HEK293 (cell line): ENCODE measurements around the gene FKBP5.
"Not testable (repeated sequence)": the region's sequence is repeated elsewhere in the genome, so short reads cannot be mapped to it uniquely, and the experiment has no call there.

ENCODE experiments used
- CTCF ChIA-PET: fragments of 350-600 bp; formaldehyde crosslinking; extraction: SDS; loops from one replicate; lab custom pipeline; 2021; ENCODE audit warnings: antibody characterized with exemption; lab: Yijun Ruan, JAX
- POLR2A ChIA-PET: fragments of 300-600 bp; formaldehyde crosslinking; extraction: SDS; loops from one replicate; lab custom pipeline; 2020; ENCODE audit warnings: antibody characterized with exemption, inconsistent platforms; lab: Yijun Ruan, JAX
- H3K27ac ChIP-seq: fragments of 200-500 bp; sonication (Bioruptor generic); 2 replicates; pipeline ENCODE4 v1.5.1; 2014; ENCODE audit warnings: low read depth, low read length, control low read depth, inconsistent platforms; ENCODE audit errors: extremely low read depth
- H3K36me3 ChIP-seq, 2 experiments: fragments of 200-500 bp in 1 of 2; sonication (Bioruptor generic) in 1 of 2; 1 replicate in 1 of 2; 2 replicates in 1 of 2; pipeline ENCODE4 v1.5.1; 2014 to 2017; ENCODE audit warnings: inconsistent platforms in 2 of 2, low read length in 2 of 2; ENCODE audit not compliant: control insufficient read depth in 2 of 2, insufficient read depth in 1 of 2
- H3K4me1 ChIP-seq: fragments of 200-500 bp; sonication (Bioruptor generic); 2 replicates; pipeline ENCODE4 v1.5.1; 2014; ENCODE audit warnings: mild to moderate bottlenecking, low read length, inconsistent platforms; ENCODE audit not compliant: control insufficient read depth, insufficient read depth
- H3K4me3 ChIP-seq: 2 replicates; pipeline ENCODE4 v1.5.1; 2011; ENCODE audit warnings: low read depth, mild to moderate bottlenecking, control low read depth, low read length, moderate library complexity
- H3K9me3 ChIP-seq: fragments of 200-500 bp; sonication (Bioruptor generic); 2 replicates; pipeline ENCODE4 v1.5.1; 2014; ENCODE audit warnings: low read depth, low read length, inconsistent platforms; ENCODE audit not compliant: control insufficient read depth, insufficient read depth
- KLF10 ChIP-seq: fragments of 450-650 bp; IDR thresholded peaks from 2 replicates; pipeline ENCODE4 v1.5.1; 2018; ENCODE audit warnings: missing biosample characterization, mild to moderate bottlenecking, missing genetic modification characterization
- MYNN ChIP-seq: fragments of 450-650 bp; formaldehyde crosslinking; IDR thresholded peaks from 2 replicates; pipeline ENCODE4 v1.5.1; 2016; ENCODE audit warnings: missing biosample characterization, missing genetic modification characterization, borderline replicate concordance
- OSR2 ChIP-seq: fragments of 450-650 bp; formaldehyde crosslinking; IDR thresholded peaks from 2 replicates; pipeline ENCODE4 v1.5.1; 2016; ENCODE audit warnings: missing biosample characterization, missing genetic modification characterization
- OVOL3 ChIP-seq: fragments of 450-650 bp; formaldehyde crosslinking; IDR thresholded peaks from 2 replicates; pipeline ENCODE4 v1.5.1; 2016; ENCODE audit warnings: missing biosample characterization, missing genetic modification characterization
- TCF7L2 ChIP-seq: IDR thresholded peaks from 2 replicates; pipeline ENCODE4 v1.6.1; 2011; ENCODE audit warnings: low read depth, mild to moderate bottlenecking, inconsistent platforms, low read length, moderate library complexity, borderline replicate concordance
- ZBTB20 ChIP-seq: fragments of 450-650 bp; formaldehyde crosslinking; IDR thresholded peaks from 2 replicates; pipeline ENCODE4 v1.5.1; 2016; ENCODE audit warnings: missing biosample characterization, missing genetic modification characterization
- ZEB2 ChIP-seq: fragments of 450-650 bp; formaldehyde crosslinking; IDR thresholded peaks from 2 replicates; pipeline ENCODE4 v1.5.1; 2016; ENCODE audit warnings: missing biosample characterization, missing genetic modification characterization
- ZNF155 ChIP-seq: fragments of 450-650 bp; formaldehyde crosslinking; IDR thresholded peaks from 2 replicates; pipeline ENCODE4 v1.5.1; 2016; ENCODE audit warnings: missing biosample characterization, missing genetic modification characterization
- ZNF239 ChIP-seq: fragments of 450-650 bp; formaldehyde crosslinking; IDR thresholded peaks from 2 replicates; pipeline ENCODE4 v1.5.1; 2016; ENCODE audit warnings: missing biosample characterization, missing genetic modification characterization
- ZNF24 ChIP-seq: fragments of 450-650 bp; formaldehyde crosslinking; IDR thresholded peaks from 2 replicates; pipeline ENCODE4 v1.5.1; 2016; ENCODE audit warnings: missing biosample characterization, missing genetic modification characterization
- ZNF311 ChIP-seq: fragments of 450-650 bp; formaldehyde crosslinking; IDR thresholded peaks from 2 replicates; pipeline ENCODE4 v1.5.1; 2017; ENCODE audit warnings: missing biosample characterization, missing genetic modification characterization, borderline replicate concordance
- ZNF394 ChIP-seq: fragments of 450-650 bp; formaldehyde crosslinking; IDR thresholded peaks from 2 replicates; pipeline ENCODE4 v1.5.1; 2016; ENCODE audit warnings: missing biosample characterization, missing genetic modification characterization, mild to moderate bottlenecking, moderate library complexity, borderline replicate concordance
- ZNF561 ChIP-seq: fragments of 450-650 bp; IDR thresholded peaks from 2 replicates; pipeline ENCODE4 v1.5.1; 2018; ENCODE audit warnings: missing biosample characterization, missing genetic modification characterization, borderline replicate concordance
- ZNF677 ChIP-seq: fragments of 450-650 bp; IDR thresholded peaks from 2 replicates; pipeline ENCODE4 v1.5.0; 2018; ENCODE audit warnings: missing biosample characterization, mild to moderate bottlenecking, missing genetic modification characterization, moderate library complexity
- ZNF843 ChIP-seq: fragments of 450-650 bp; formaldehyde crosslinking; IDR thresholded peaks from 2 replicates; pipeline ENCODE4 v1.5.1; 2016; ENCODE audit warnings: missing biosample characterization, missing genetic modification characterization
- ZXDB ChIP-seq: fragments of 450-650 bp; formaldehyde crosslinking; IDR thresholded peaks from 2 replicates; pipeline ENCODE4 v1.5.1; 2016; ENCODE audit warnings: missing biosample characterization, missing genetic modification characterization
- TF ChIP-seq, protein P1 (sequence below): fragments of 450-650 bp; formaldehyde crosslinking; IDR thresholded peaks from 2 replicates; pipeline ENCODE4 v1.5.1; 2017; ENCODE audit warnings: missing biosample characterization, missing genetic modification characterization
- TF ChIP-seq, protein P2 (sequence below): fragments of 450-650 bp; formaldehyde crosslinking; IDR thresholded peaks from 2 replicates; pipeline ENCODE4 v1.5.1; 2016; ENCODE audit warnings: missing biosample characterization, missing genetic modification characterization
- TF ChIP-seq, protein P3 (sequence below): fragments of 450-650 bp; formaldehyde crosslinking; IDR thresholded peaks from 2 replicates; pipeline ENCODE4 v1.5.1; 2016; ENCODE audit warnings: missing biosample characterization, missing genetic modification characterization
- TF ChIP-seq, protein P4 (sequence below): fragments of 450-650 bp; formaldehyde crosslinking; IDR thresholded peaks from 2 replicates; pipeline ENCODE4 v1.5.1; 2016; ENCODE audit warnings: missing biosample characterization, missing genetic modification characterization

Gene FKBP5

DNA sequence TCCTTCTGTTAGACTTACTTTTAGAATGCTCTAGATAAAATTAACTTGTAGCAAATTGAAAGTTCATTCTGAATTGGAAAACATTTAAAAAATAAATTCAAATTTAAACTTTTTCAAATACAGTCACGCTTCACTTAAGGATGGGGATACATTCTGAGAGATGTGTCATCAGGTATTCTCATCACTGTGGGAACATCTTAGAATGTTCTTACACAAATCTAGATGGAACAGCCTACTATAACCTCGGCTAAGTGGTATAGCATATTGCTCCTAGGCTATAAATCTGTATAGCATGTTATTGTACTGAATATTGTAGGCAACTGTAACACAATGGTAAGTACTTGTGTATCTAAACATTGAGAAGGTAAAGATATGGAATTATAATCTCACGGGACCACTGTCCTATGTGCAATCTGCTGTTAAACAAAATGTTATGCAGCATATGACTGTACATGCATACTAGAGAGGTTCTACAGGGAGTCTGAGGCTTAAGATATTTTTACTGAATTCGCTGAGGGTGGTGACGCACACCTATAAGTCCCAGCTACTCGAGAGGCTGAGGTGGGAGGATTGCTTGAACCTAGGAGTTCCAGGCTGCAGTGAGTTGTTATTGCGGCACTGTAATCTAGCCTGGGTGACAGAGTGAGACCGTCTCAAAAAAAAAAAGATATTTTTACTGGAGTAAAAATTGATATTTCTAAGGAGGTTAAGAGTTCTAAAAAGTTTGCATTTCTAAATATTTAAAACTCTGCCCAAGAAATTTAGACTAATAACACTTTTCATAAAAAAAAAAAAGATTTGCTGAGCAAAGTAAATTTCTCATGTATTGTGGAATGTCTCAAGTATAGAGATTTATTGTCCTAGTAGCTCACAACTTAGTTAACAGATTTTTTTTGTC, 88.7 kb downstream of the FKBP5 start:
- no peak overlapping the region for H3K27ac ChIP-seq
- H3K4me3 ChIP-seq, result no peak overlapping the region
- ChIA-PET CTCF (interaction anchor here (0.6 to 6.5 kb wide), 6 partner anchors 8 to 304 kb away, joined by 3 to 36 read pairs (median 16); partner anchors contain the start of gene ARMC12), POLR2A (interaction anchor here (1.2 kb wide), 1 partner anchor 9 kb away, joined by 4 read pairs; no protein-coding TSS in a partner anchor)
- H3K9me3 ChIP-seq, result no peaks in the 10 kb centered on the region
- H3K36me3 ChIP-seq, result peaks cover 0 to 8% of the 10 kb centered on the region in 2 experiments; a peak in 2 of 3 replicates
- TF ChIP-seq TCF7L2 (no peak), ZNF155 (tag by site-specific recombination) (no peak), MYNN (no peak), ZNF311 (tag by site-specific recombination) (no peak)
- H3K4me1 ChIP-seq, result peaks cover 39% of the 10 kb centered on the region

DNA sequence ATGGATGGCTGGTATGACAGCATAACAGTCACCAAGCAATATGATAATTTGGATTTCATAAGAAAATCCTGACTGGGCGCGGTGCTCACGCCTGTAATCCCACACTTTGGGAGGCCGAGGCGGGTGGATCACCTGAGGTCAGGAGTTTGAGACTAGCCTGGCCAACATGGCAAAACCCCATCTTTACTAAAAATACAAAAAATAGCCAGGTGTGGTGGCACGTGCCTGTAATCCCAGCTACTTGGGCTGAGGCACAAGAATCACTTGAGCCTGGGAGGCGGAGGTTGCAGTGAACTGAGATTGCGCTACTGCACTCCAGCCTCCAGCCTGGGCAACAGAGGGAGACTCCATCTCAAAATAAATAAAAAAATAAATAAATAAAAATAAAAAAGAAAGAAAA, 90.1 kb downstream of the FKBP5 start:
- POLR2A ChIA-PET, result not testable (repeated sequence)

DNA sequence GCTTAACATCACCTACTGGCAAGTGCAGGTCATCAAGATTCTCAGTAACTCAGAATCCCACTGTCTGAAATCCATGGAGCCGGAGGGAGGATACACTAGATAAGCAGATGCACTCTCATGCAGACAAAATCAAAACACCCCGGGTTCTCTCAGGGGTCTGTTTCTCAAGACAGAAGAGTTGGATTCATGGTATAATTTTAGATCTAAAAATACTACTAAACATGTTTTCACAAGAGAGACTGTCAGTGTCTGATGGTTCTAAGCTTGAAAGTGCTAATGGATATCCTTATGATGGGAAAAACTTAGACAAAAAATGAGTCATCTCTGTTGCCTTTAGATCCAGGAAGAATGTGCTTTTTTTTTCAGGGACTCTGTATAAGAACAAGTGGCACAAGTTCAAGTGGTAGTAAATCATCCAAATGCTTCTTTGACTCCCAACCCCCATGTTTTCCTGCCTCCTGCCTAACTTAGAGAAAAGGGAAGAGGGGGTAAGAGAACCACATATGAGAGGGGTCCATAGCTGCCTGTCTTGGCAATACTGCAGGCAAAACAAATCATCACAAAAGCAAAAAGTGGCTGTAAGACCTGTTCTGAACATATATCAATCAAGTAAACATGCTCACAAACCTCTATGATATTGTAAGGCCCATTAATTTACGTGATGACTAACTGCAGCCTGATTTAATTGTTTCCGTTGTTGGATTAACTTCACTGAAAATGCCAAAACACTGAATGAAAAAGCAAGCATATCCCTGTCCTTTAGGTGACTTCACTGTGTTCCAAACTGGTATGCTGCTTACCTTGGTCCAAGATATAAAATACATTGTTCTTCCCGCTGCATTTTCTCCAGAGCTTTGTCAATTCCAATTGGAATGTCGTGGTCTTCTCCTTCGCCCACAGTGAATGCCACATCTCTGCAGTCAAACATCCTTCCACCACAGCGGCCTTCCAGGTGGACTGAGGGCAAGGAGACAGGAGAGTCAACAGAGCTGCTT, 92.0 kb downstream of the FKBP5 start:
- Histone ChIP-seq H3K9me3 (no peaks in the 10 kb centered on the region), H3K27ac (peak overlapping the region; percentile 38; the same call in 1 of the 2 replicates), H3K4me3 (no peak overlapping the region), H3K4me1 (peaks cover 25% of the 10 kb centered on the region), H3K36me3 (peaks cover 6 to 16% of the 10 kb centered on the region in 2 experiments)
- POLR2A ChIA-PET, result no interaction called here
- CTCF ChIA-PET, result interaction anchor here (0.8 to 6.5 kb wide), 5 partner anchors 13 to 141 kb away, joined by 3 to 36 read pairs (median 3); partner anchors contain the start of gene ARMC12
- TF ChIP-seq ZNF843 (tag by site-specific recombination) (peak; percentile 56; the same call in 1 of the 2 replicates), ZEB2 (tag by site-specific recombination) (peak; percentile 83), OSR2 (tag by site-specific recombination) (peak; percentile 72), ZXDB (peak; percentile 49), ZBTB20 (tag by site-specific recombination) (peak; percentile 97), ZNF394 (tag by site-specific recombination) (peak; percentile 42; the same call in 1 of the 2 replicates), OVOL3 (peak; percentile 78), ZNF239 (no peak), KLF10 (tag by site-specific recombination) (peak; percentile 42; the same call in 1 of the 2 replicates), ZNF677 (no peak), ZNF24 (tag by site-specific recombination) (0 out of 2 replicates have a peak, but pooled peaks have one; percentile 43), ZNF561 (tag by site-specific recombination) (no peak)
- TF ChIP-seq, protein P1, sequence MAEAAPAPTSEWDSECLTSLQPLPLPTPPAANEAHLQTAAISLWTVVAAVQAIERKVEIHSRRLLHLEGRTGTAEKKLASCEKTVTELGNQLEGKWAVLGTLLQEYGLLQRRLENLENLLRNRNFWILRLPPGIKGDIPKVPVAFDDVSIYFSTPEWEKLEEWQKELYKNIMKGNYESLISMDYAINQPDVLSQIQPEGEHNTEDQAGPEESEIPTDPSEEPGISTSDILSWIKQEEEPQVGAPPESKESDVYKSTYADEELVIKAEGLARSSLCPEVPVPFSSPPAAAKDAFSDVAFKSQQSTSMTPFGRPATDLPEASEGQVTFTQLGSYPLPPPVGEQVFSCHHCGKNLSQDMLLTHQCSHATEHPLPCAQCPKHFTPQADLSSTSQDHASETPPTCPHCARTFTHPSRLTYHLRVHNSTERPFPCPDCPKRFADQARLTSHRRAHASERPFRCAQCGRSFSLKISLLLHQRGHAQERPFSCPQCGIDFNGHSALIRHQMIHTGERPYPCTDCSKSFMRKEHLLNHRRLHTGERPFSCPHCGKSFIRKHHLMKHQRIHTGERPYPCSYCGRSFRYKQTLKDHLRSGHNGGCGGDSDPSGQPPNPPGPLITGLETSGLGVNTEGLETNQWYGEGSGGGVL (tag by site-specific recombination), result peak; percentile 68; the same call in 1 of the 2 replicates
- TF ChIP-seq, protein P2, sequence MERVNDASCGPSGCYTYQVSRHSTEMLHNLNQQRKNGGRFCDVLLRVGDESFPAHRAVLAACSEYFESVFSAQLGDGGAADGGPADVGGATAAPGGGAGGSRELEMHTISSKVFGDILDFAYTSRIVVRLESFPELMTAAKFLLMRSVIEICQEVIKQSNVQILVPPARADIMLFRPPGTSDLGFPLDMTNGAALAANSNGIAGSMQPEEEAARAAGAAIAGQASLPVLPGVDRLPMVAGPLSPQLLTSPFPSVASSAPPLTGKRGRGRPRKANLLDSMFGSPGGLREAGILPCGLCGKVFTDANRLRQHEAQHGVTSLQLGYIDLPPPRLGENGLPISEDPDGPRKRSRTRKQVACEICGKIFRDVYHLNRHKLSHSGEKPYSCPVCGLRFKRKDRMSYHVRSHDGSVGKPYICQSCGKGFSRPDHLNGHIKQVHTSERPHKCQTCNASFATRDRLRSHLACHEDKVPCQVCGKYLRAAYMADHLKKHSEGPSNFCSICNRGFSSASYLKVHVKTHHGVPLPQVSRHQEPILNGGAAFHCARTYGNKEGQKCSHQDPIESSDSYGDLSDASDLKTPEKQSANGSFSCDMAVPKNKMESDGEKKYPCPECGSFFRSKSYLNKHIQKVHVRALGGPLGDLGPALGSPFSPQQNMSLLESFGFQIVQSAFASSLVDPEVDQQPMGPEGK (tag by site-specific recombination), result peak; percentile 18; the same call in 1 of the 2 replicates
- TF ChIP-seq, protein P3, sequence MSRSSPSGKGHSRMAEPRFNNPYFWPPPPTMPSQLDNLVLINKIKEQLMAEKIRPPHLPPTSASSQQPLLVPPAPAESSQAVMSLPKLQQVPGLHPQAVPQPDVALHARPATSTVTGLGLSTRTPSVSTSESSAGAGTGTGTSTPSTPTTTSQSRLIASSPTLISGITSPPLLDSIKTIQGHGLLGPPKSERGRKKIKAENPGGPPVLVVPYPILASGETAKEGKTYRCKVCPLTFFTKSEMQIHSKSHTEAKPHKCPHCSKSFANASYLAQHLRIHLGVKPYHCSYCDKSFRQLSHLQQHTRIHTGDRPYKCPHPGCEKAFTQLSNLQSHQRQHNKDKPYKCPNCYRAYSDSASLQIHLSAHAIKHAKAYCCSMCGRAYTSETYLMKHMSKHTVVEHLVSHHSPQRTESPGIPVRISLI (tag by site-specific recombination), result peak; percentile 95
- TF ChIP-seq, protein P4, sequence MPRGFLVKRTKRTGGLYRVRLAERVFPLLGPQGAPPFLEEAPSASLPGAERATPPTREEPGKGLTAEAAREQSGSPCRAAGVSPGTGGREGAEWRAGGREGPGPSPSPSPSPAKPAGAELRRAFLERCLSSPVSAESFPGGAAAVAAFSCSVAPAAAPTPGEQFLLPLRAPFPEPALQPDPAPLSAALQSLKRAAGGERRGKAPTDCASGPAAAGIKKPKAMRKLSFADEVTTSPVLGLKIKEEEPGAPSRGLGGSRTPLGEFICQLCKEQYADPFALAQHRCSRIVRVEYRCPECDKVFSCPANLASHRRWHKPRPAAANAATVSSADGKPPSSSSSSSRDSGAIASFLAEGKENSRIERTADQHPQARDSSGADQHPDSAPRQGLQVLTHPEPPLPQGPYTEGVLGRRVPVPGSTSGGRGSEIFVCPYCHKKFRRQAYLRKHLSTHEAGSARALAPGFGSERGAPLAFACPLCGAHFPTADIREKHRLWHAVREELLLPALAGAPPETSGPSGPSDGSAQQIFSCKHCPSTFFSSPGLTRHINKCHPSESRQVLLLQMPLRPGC (tag by site-specific recombination), result peak; percentile 71; the same call in 1 of the 2 replicates

More for the DNA sequence above, 90.1 kb downstream of the FKBP5 start:
- not testable (repeated sequence) for H3K27ac ChIP-seq, H3K4me3 ChIP-seq, H3K9me3 ChIP-seq
- peaks cover 6 to 16% of the 10 kb centered on the region in 2 experiments for H3K36me3 ChIP-seq
- CTCF ChIA-PET, result interaction anchor here (1.9 to 6.5 kb wide), 3 partner anchors 15 to 139 kb away, joined by 4 to 36 read pairs (median 34); partner anchors contain the start of gene ARMC12
- peaks cover 39% of the 10 kb centered on the region for H3K4me1 ChIP-seq
